HCT116 (cell line): Measurements from ENCODE around the gene CDON. TPM values are rescaled to one million over a fixed set of nuclear protein-coding genes. Genes with fewer than 3 reads are reported as not detected.

Experiments used
- ATAC-seq: fragments of 200-7000 bp; cut with Tn5 transposase; 2 replicates; pipeline ENCODE4 v1.9.1; 2020; ENCODE audit warnings: mild to moderate bottlenecking, moderate library complexity
- BruUV-seq: library from RNA; stranded (reverse); fragments of 400-500 nt; replicated peaks from 2 replicates; lab custom pipeline; 2021; lab: Mats Ljungman, UMichigan
- CTCF ChIA-PET: fragments of 300-600 bp; sonication (Branson Sonifier 250); formaldehyde crosslinking; loops from one replicate; lab custom pipeline; 2021; ENCODE audit warnings: antibody characterized with exemption; lab: Charles Lee
- POLR2A ChIA-PET: fragments of 300-600, 350-600 bp; sonication (Branson Sonifier 250); formaldehyde crosslinking; loops from one replicate; lab custom pipeline; 2021; ENCODE audit warnings: antibody characterized with exemption; lab: Charles Lee
- RAD21 ChIA-PET, 2 experiments: fragments of 300-600 bp; sonication (Branson Sonifier 250); formaldehyde crosslinking; loops; one replicate each; lab custom pipeline; 2023; ENCODE audit warnings: low total read pairs in 2 of 2; ENCODE audit not compliant: uncharacterized antibody in 2 of 2, unreplicated experiment in 2 of 2, low non-redundant PET in 1 of 2; lab: Charles Lee
- DNase-seq: peaks from one replicate; pipeline ENCODE4 v3.0.0-alpha.2; 2010; ENCODE audit warnings: low read depth, low spot score
- H2AFZ ChIP-seq: fragments of 200-600 bp; shearing (Covaris generic), sonication (generic); 2 replicates; pipeline ENCODE4 v1.6.1; 2017; ENCODE audit warnings: low read depth, mixed run types, mixed read lengths, antibody characterized with exemption, low read length; ENCODE audit not compliant: poor library complexity, severe bottlenecking
- H3K27ac ChIP-seq: 2 replicates; pipeline ENCODE4 v1.5.1; 2012; ENCODE audit warnings: low read depth, low read length
- H3K27me3 ChIP-seq: fragments of 200-600 bp; sonication (generic); 2 replicates; pipeline ENCODE4 v1.6.1; 2016; ENCODE audit warnings: mixed run types, low read length, mixed read lengths; ENCODE audit not compliant: insufficient read depth
- H3K36me3 ChIP-seq, 2 experiments: fragments of 200-500 bp in 1 of 2; fragments of 200-600 bp in 1 of 2; sonication (Bioruptor generic) in 1 of 2; sonication (generic) in 1 of 2; 2 replicates each; pipeline versions ENCODE4 v1.5.1 to v1.6.1; 2014 to 2016; ENCODE audit warnings: low read length in 2 of 2, inconsistent platforms in 1 of 2, mixed read lengths in 1 of 2, mixed run types in 1 of 2; ENCODE audit not compliant: insufficient read depth in 2 of 2, control insufficient read depth in 1 of 2
- H3K4me1 ChIP-seq, 2 experiments: fragments of 200-600 bp in 1 of 2; sonication (generic) in 1 of 2; 2 replicates each; pipeline versions ENCODE4 v1.5.1 to v1.6.1; 2012 to 2017; ENCODE audit warnings: low read length in 2 of 2, inconsistent platforms in 1 of 2, mild to moderate bottlenecking in 1 of 2, mixed read lengths in 1 of 2, mixed run types in 1 of 2, moderate library complexity in 1 of 2; ENCODE audit not compliant: insufficient read depth in 2 of 2, control insufficient read depth in 1 of 2
- H3K4me2 ChIP-seq: fragments of 200-600 bp; sonication (generic); 2 replicates; pipeline ENCODE4 v1.6.1; 2017; ENCODE audit warnings: mixed run types, low read length, mixed read lengths
- H3K4me3 ChIP-seq, 2 experiments: fragments of 200-600 bp in 1 of 2; sonication (generic) in 1 of 2; replicated peaks in 1 of 2; 2 replicates each; pipeline ENCODE4 v1.5.1; 2011 to 2016; ENCODE audit warnings: low read length in 2 of 2, control low read depth in 1 of 2, low read depth in 1 of 2, mild to moderate bottlenecking in 1 of 2, mixed read lengths in 1 of 2, mixed run types in 1 of 2
- H3K79me2 ChIP-seq: fragments of 200-600 bp; sonication (generic); 2 replicates; pipeline ENCODE4 v1.6.1; 2017; ENCODE audit warnings: mild to moderate bottlenecking, mixed run types, low read length, moderate library complexity, mixed read lengths; ENCODE audit not compliant: insufficient read depth
- H3K9ac ChIP-seq: fragments of 200-600 bp; sonication (generic); 2 replicates; pipeline ENCODE4 v1.6.1; 2016; ENCODE audit warnings: low read length, mixed read lengths
- H3K9me2 ChIP-seq: fragments of 200-600 bp; sonication (generic), shearing (Covaris generic); 2 replicates; pipeline ENCODE4 v1.6.1; 2017; ENCODE audit warnings: mixed run types, mild to moderate bottlenecking, moderate library complexity; ENCODE audit not compliant: insufficient read depth
- H3K9me3 ChIP-seq, 2 experiments: fragments of 200-500 bp in 1 of 2; fragments of 200-600 bp in 1 of 2; sonication (Bioruptor generic) in 1 of 2; sonication (generic) in 1 of 2; 2 replicates each; pipeline ENCODE4 v1.6.1; 2014 to 2017; ENCODE audit warnings: low read length in 2 of 2, mixed read lengths in 2 of 2, inconsistent platforms in 1 of 2, low read depth in 1 of 2, mild to moderate bottlenecking in 1 of 2, mixed run types in 1 of 2, moderate library complexity in 1 of 2; ENCODE audit not compliant: control insufficient read depth in 1 of 2, insufficient read depth in 1 of 2
- H4K20me1 ChIP-seq: fragments of 200-600 bp; sonication (generic), shearing (Covaris generic); 2 replicates; pipeline ENCODE4 v1.6.1; 2017; ENCODE audit warnings: mixed run types, mild to moderate bottlenecking, moderate library complexity; ENCODE audit not compliant: insufficient read depth
- CBX3 ChIP-seq: IDR thresholded peaks from 2 replicates; pipeline ENCODE4 v1.6.1; 2012; ENCODE audit warnings: low read depth
- EGR1 ChIP-seq: IDR thresholded peaks from 2 replicates; pipeline ENCODE4 v1.6.1; 2012; ENCODE audit warnings: low read depth
- ELF1 ChIP-seq: IDR thresholded peaks from 2 replicates; pipeline ENCODE4 v1.6.1; 2012; ENCODE audit warnings: low read depth, borderline replicate concordance
- EZH2phosphoT487 ChIP-seq: fragments of 200-600 bp; IDR thresholded peaks from 2 replicates; pipeline ENCODE4 v1.6.1; 2018; ENCODE audit warnings: antibody characterized with exemption, borderline replicate concordance
- POLR2A ChIP-seq: IDR thresholded peaks from 2 replicates; pipeline ENCODE4 v1.7.0; 2011; ENCODE audit warnings: borderline replicate concordance; ENCODE audit not compliant: insufficient read depth, insufficient read length; ENCODE audit errors: extremely low read depth
- POLR2AphosphoS5 ChIP-seq: IDR thresholded peaks from 2 replicates; pipeline ENCODE4 v1.6.1; 2011; ENCODE audit warnings: mild to moderate bottlenecking, low read depth, low read length, moderate library complexity
- RAD21 ChIP-seq: IDR thresholded peaks from 2 replicates; pipeline ENCODE4 v1.6.1; 2012; ENCODE audit warnings: low read depth, mild to moderate bottlenecking
- SIN3A ChIP-seq: IDR thresholded peaks from 2 replicates; pipeline ENCODE4 v1.6.1; 2012; ENCODE audit warnings: low read depth
- SP1 ChIP-seq: IDR thresholded peaks from 2 replicates; pipeline ENCODE4 v1.6.1; 2012; ENCODE audit warnings: low read depth
- TCF7L2 ChIP-seq: IDR thresholded peaks from 2 replicates; pipeline ENCODE4 v1.7.0; 2011; ENCODE audit warnings: borderline replicate concordance, inconsistent platforms; ENCODE audit not compliant: insufficient read depth, insufficient read length; ENCODE audit errors: extremely low read depth
- ZFX ChIP-seq: fragments of 450-650 bp; IDR thresholded peaks from 2 replicates; pipeline ENCODE4 v1.6.1; 2017
- intact Hi-C: fragments of 100-400 bp; cut with micrococcal nuclease; formaldehyde crosslinking; loops from 2 replicates; pipeline ENCODE4 v1.10.0; 2022
- total RNA-seq: library from RNA; stranded (reverse); gene quantifications from one replicate; pipeline ENCODE4 v1.2.1, GENCODE V29; 2021; ENCODE audit not compliant: unreplicated experiment
- TF ChIP-seq, protein P1 (sequence below): IDR thresholded peaks from 2 replicates; pipeline ENCODE4 v1.6.1; 2012; ENCODE audit warnings: low read depth

CDON gene
- total RNA-seq, 1 experiment from 2014 or later, result 16.9 TPM

GRCh38 chr11:125931668-125932067 is 131.0 kb downstream of the CDON start:
- ChIA-PET POLR2A (no interaction called here), RAD21 (no interaction called here), CTCF (interaction anchor here (1.3 kb wide), 1 partner anchor 11 kb away, joined by 3 read pairs; no protein-coding TSS in a partner anchor)
- TF ChIP-seq POLR2A, result no peak
- no peak for TF ChIP-seq SP1
- TF ChIP-seq ELF1, result no peak
- TF ChIP-seq ZFX, result no peak
- TF ChIP-seq POLR2AphosphoS5, result no peak
- no peak for TF ChIP-seq EZH2phosphoT487
- TF ChIP-seq SIN3A, result no peak
- TF ChIP-seq CBX3, result no peak
- no peak for TF ChIP-seq TCF7L2
- TF ChIP-seq RAD21, result no peak
- TF ChIP-seq, protein P1, sequence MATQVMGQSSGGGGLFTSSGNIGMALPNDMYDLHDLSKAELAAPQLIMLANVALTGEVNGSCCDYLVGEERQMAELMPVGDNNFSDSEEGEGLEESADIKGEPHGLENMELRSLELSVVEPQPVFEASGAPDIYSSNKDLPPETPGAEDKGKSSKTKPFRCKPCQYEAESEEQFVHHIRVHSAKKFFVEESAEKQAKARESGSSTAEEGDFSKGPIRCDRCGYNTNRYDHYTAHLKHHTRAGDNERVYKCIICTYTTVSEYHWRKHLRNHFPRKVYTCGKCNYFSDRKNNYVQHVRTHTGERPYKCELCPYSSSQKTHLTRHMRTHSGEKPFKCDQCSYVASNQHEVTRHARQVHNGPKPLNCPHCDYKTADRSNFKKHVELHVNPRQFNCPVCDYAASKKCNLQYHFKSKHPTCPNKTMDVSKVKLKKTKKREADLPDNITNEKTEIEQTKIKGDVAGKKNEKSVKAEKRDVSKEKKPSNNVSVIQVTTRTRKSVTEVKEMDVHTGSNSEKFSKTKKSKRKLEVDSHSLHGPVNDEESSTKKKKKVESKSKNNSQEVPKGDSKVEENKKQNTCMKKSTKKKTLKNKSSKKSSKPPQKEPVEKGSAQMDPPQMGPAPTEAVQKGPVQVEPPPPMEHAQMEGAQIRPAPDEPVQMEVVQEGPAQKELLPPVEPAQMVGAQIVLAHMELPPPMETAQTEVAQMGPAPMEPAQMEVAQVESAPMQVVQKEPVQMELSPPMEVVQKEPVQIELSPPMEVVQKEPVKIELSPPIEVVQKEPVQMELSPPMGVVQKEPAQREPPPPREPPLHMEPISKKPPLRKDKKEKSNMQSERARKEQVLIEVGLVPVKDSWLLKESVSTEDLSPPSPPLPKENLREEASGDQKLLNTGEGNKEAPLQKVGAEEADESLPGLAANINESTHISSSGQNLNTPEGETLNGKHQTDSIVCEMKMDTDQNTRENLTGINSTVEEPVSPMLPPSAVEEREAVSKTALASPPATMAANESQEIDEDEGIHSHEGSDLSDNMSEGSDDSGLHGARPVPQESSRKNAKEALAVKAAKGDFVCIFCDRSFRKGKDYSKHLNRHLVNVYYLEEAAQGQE, result no peak
- no peak for TF ChIP-seq EGR1
- DNase-seq (no peak), ATAC-seq (no peak)
- H3K9me2 ChIP-seq, result no peaks in the 10 kb centered on the region
- H3K4me1 ChIP-seq, result no peaks in the 10 kb centered on the region
- H4K20me1 ChIP-seq, result no peaks in the 10 kb centered on the region
- H3K27me3 ChIP-seq, result 0 out of 2 replicates have a peak, but pooled peaks cover 5% of the 10 kb centered on the region
- no peak overlapping the region for H3K4me2 ChIP-seq
- H3K36me3 ChIP-seq, result no peaks in the 10 kb centered on the region
- no peak overlapping the region for H3K9ac ChIP-seq
- intact Hi-C loops, result no loop called here
- H2AFZ ChIP-seq, result no peak overlapping the region
- no peak overlapping the region for H3K4me3 ChIP-seq
- no TSS peak for BruUV-seq
- H3K9me3 ChIP-seq, result no peaks in the 10 kb centered on the region
- H3K79me2 ChIP-seq, result no peaks in the 10 kb centered on the region
- no peak overlapping the region for H3K27ac ChIP-seq
